Upper lobe of left lung (tissue), 6 donors: ENCODE results near the gene CNST. TPM values are rescaled to one million over a fixed set of nuclear protein-coding genes. Genes with fewer than 3 reads are reported as not detected.

Experiments used
- ATAC-seq, 2 donors: fragments of 200-7000 bp; cut with Tn5 transposase; one replicate each; pipeline ENCODE4 v1.9.1; 2022; ENCODE audit warnings: mild to moderate bottlenecking in 2 of 2, moderate library complexity in 2 of 2; ENCODE audit not compliant: low FRiP score in 2 of 2
- DNase-seq, 2 donors: peaks; one replicate each; pipeline ENCODE4 v3.0.0-alpha.2; 2019 to 2020
- H3K27ac ChIP-seq, 4 donors: fragments of 200-600 bp; sonication (generic); one replicate each; pipeline ENCODE4 v1.5.1; 2016 to 2019
- H3K27me3 ChIP-seq, 4 donors: fragments of 200-600 bp; sonication (generic); one replicate each; pipeline ENCODE4 v1.5.1; 2017 to 2019
- H3K36me3 ChIP-seq, 4 donors: fragments of 200-600 bp; sonication (generic); one replicate each; pipeline ENCODE4 v1.5.1; 2016 to 2019
- H3K4me1 ChIP-seq, 4 donors: fragments of 200-600 bp; sonication (generic); one replicate each; pipeline ENCODE4 v1.5.1; 2018 to 2019
- H3K4me3 ChIP-seq, 4 donors: fragments of 200-600 bp; sonication (generic); one replicate each; pipeline ENCODE4 v1.5.1; 2017 to 2019; ENCODE audit warnings: mild to moderate bottlenecking in 2 of 4, moderate library complexity in 1 of 4
- H3K9me3 ChIP-seq, 4 donors: fragments of 200-600 bp; sonication (generic); one replicate each; pipeline ENCODE4 v1.5.1; 2018 to 2019
- EP300 ChIP-seq, 4 donors: sonication (generic); formaldehyde crosslinking; IDR thresholded peaks; one replicate each; pipeline ENCODE4 v1.5.1; 2017; ENCODE audit warnings: antibody characterized with exemption in 4 of 4, control low read depth in 2 of 4
- POLR2A ChIP-seq, 4 donors: fragments of 450-650 bp; IDR thresholded peaks; one replicate each; pipeline ENCODE4 v1.5.1; 2016 to 2017; ENCODE audit warnings: antibody characterized with exemption in 4 of 4, mild to moderate bottlenecking in 2 of 4
- POLR2AphosphoS5 ChIP-seq, 2 donors: sonication (generic); formaldehyde crosslinking; IDR thresholded peaks; one replicate each; pipeline ENCODE4 v1.5.1; 2017; ENCODE audit warnings: antibody characterized with exemption in 2 of 2
- WGBS, 2 donors: methylation state at CpG; one replicate each; pipeline ENCODE4 v1.1.5; 2017 to 2018; 5-methylcytosine and 5-hydroxymethylcytosine counted together
- total RNA-seq, 6 donors: library from RNA; depleted of rRNA in 4 of 6; stranded (reverse); fragments of >200 nt in 4 of 6; gene quantifications; one replicate each; pipeline versions ENCODE4 v1.1.0 to v1.2.1, GENCODE V29; 2016 to 2021
- TF ChIP-seq, protein P1 (sequence below), 6 experiments: fragments of 450-650 bp in 4 of 6; fragments of 200-600 bp in 2 of 6; sonication (generic) in 2 of 6; IDR thresholded peaks; one replicate each; pipeline ENCODE4 v1.5.1; 2016 to 2019; ENCODE audit warnings: antibody characterized with exemption in 6 of 6
- donor health status: DM: no; HTN: no; CAD: no; lungs with moderate emphysema.
- donor health status: DM: no; HTN: yes; CAD: no; lungs with severe emphysema.

The CNST gene
- total RNA-seq, 6 donors from 2014 or later, result 22.1 to 40.1 (median 29.2) TPM

DNA sequence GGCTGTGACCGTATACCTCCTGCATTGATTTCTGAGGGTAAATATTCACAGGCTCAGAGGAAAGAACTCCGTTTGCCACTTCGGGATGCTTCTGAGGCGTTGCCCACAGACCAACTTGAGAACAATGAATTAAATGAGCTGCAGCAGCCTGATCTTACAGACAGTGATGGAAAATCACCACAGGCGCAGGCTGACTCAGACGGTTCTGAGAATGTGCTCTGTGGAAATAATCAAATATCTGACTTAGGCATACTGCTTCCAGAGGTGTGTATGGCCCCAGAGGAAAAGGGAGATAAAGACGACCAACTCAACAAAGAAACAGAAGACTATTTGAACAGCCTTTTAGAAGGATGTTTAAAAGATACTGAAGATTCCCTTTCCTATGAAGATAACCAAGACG, 81.3 kb downstream of the CNST start:
- Histone ChIP-seq H3K27ac (no peak overlapping the region), H3K27me3 (no peaks in the 10 kb centered on the region), H3K36me3 (peaks cover 13 to 53% (median 31%) of the 10 kb centered on the region in 4 donors), H3K9me3 (no peaks in the 10 kb centered on the region), H3K4me3 (no peak overlapping the region), H3K4me1 (no peaks in the 10 kb centered on the region)
- no peak for DNase-seq
- ATAC-seq, result no peak
- TF ChIP-seq POLR2AphosphoS5 (IDR thresholded peaks at IDR 0.05) (no peak), EP300 (IDR thresholded peaks at IDR 0.05) (no peak), POLR2A (IDR thresholded peaks at IDR 0.05) (no peak)
- 81 to 91% methylated on average over 8 of the region's 8 CpGs for WGBS, 2 donors

GRCh38 chr1:246651012-246651695, 84.9 kb downstream of the CNST start:
- H3K9me3 ChIP-seq, result no peaks in the 10 kb centered on the region
- no peak for TF ChIP-seq POLR2A (IDR thresholded peaks at IDR 0.05)
- TF ChIP-seq, protein P1, sequence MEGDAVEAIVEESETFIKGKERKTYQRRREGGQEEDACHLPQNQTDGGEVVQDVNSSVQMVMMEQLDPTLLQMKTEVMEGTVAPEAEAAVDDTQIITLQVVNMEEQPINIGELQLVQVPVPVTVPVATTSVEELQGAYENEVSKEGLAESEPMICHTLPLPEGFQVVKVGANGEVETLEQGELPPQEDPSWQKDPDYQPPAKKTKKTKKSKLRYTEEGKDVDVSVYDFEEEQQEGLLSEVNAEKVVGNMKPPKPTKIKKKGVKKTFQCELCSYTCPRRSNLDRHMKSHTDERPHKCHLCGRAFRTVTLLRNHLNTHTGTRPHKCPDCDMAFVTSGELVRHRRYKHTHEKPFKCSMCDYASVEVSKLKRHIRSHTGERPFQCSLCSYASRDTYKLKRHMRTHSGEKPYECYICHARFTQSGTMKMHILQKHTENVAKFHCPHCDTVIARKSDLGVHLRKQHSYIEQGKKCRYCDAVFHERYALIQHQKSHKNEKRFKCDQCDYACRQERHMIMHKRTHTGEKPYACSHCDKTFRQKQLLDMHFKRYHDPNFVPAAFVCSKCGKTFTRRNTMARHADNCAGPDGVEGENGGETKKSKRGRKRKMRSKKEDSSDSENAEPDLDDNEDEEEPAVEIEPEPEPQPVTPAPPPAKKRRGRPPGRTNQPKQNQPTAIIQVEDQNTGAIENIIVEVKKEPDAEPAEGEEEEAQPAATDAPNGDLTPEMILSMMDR (IDR thresholded peaks at IDR 0.05), result no peak
- no peak for TF ChIP-seq POLR2AphosphoS5 (IDR thresholded peaks at IDR 0.05)
- 64 to 68% methylated on average over 6 of the region's 6 CpGs for WGBS, 2 donors
- DNase-seq (no peak), ATAC-seq (no peak)
- no peak overlapping the region for H3K27ac ChIP-seq
- H3K27me3 ChIP-seq, result no peaks in the 10 kb centered on the region
- H3K4me3 ChIP-seq, result no peak overlapping the region
- H3K36me3 ChIP-seq, result peaks cover 13 to 52% (median 19%) of the 10 kb centered on the region in 4 donors
- H3K4me1 ChIP-seq, result no peaks in the 10 kb centered on the region

- H3K4me3 ChIP-seq, result no peak overlapping the region
- no peak for ATAC-seq
- no peaks in the 10 kb centered on the region for H3K27me3 ChIP-seq
- H3K27ac ChIP-seq, result no peak overlapping the region
- no peaks in the 10 kb centered on the region for H3K9me3 ChIP-seq
- DNase-seq, result no peak
- H3K4me1 ChIP-seq, result peaks cover 0 to 2% (median 0%) of the 10 kb centered on the region in 4 donors
- 87 to 92% methylated on average over 6 of the region's 6 CpGs for WGBS, 2 donors
- TF ChIP-seq, protein P1 (IDR thresholded peaks at IDR 0.05), result no peak
- no peak for TF ChIP-seq POLR2A (IDR thresholded peaks at IDR 0.05)
- TF ChIP-seq POLR2AphosphoS5 (IDR thresholded peaks at IDR 0.05), result no peak
- no peak for TF ChIP-seq EP300 (IDR thresholded peaks at IDR 0.05)
- peaks cover 0 to 61% (median 16%) of the 10 kb centered on the region in 4 donors for H3K36me3 ChIP-seq
These were observed 92.3 kb downstream of the CNST start for GRCh38 chr1:246658567-246658966.

GRCh38 chr1:246659594-246660140, 93.4 kb downstream of the CNST start:
- Histone ChIP-seq H3K27me3 (no peaks in the 10 kb centered on the region), H3K36me3 (peaks cover 3 to 50% (median 11%) of the 10 kb centered on the region in 4 donors), H3K27ac (no peak overlapping the region), H3K4me3 (no peak overlapping the region), H3K9me3 (no peaks in the 10 kb centered on the region), H3K4me1 (peaks cover 0 to 2% (median 0%) of the 10 kb centered on the region in 4 donors)
- ATAC-seq (no peak), DNase-seq (no peak)
- WGBS, 2 donors, result 93 to 94% methylated on average over 6 of the region's 6 CpGs
- TF ChIP-seq POLR2A (IDR thresholded peaks at IDR 0.05) (no peak), POLR2AphosphoS5 (IDR thresholded peaks at IDR 0.05) (no peak)

- ATAC-seq (no peak), DNase-seq (no peak)
- H3K4me1 ChIP-seq, result peaks cover 0 to 2% (median 0%) of the 10 kb centered on the region in 4 donors
- TF ChIP-seq POLR2A (IDR thresholded peaks at IDR 0.05), result no peak
- TF ChIP-seq, protein P1 (IDR thresholded peaks at IDR 0.05), result no peak
- no peak for TF ChIP-seq POLR2AphosphoS5 (IDR thresholded peaks at IDR 0.05)
- H3K4me3 ChIP-seq, result no peak overlapping the region
- H3K27me3 ChIP-seq, result no peaks in the 10 kb centered on the region
- no peaks in the 10 kb centered on the region for H3K9me3 ChIP-seq
- H3K27ac ChIP-seq, result no peak overlapping the region
- peaks cover 3 to 47% (median 18%) of the 10 kb centered on the region in 4 donors for H3K36me3 ChIP-seq
- 82 to 87% methylated on average over 2 of the region's 2 CpGs for WGBS, 2 donors
These were observed 95.2 kb downstream of the CNST start for GRCh38 chr1:246661451-246661850.
